ENCODE data around the gene CREBRF. TPM values are rescaled to one million over a fixed set of nuclear protein-coding genes. Genes with fewer than 3 reads are reported as not detected.
"Not testable (repeated sequence)": the region's sequence is repeated elsewhere in the genome, so short reads cannot be mapped to it uniquely, and the experiment has no call there.

CREBRF gene
- total and polyA plus RNA-seq, 7 donors: 0.92 to 17.1 (median 13.1) TPM

- TF ChIP-seq, protein P1, sequence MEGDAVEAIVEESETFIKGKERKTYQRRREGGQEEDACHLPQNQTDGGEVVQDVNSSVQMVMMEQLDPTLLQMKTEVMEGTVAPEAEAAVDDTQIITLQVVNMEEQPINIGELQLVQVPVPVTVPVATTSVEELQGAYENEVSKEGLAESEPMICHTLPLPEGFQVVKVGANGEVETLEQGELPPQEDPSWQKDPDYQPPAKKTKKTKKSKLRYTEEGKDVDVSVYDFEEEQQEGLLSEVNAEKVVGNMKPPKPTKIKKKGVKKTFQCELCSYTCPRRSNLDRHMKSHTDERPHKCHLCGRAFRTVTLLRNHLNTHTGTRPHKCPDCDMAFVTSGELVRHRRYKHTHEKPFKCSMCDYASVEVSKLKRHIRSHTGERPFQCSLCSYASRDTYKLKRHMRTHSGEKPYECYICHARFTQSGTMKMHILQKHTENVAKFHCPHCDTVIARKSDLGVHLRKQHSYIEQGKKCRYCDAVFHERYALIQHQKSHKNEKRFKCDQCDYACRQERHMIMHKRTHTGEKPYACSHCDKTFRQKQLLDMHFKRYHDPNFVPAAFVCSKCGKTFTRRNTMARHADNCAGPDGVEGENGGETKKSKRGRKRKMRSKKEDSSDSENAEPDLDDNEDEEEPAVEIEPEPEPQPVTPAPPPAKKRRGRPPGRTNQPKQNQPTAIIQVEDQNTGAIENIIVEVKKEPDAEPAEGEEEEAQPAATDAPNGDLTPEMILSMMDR (IDR thresholded peaks at IDR 0.05): no peak
- peaks cover 0 to 49% of the 10 kb centered on the region in 2 donors for H3K36me3 ChIP-seq (ENCODE audit: insufficient read depth in 1 of 2, low read depth in 1 of 2)
- intact Hi-C loops (cut with DNase I): no loop called here
- WGBS, 3 donors: 94 to 98% (median 97%) methylated on average over 1 of the region's 1 CpG
- H3K4me3 ChIP-seq: no peak overlapping the region
- no peak overlapping the region for H3K27ac ChIP-seq
- H3K27me3 ChIP-seq (ENCODE audit: insufficient read depth in 3 of 3, low read length in 2 of 3): no peaks in the 10 kb centered on the region
- no peaks in the 10 kb centered on the region for H3K4me1 ChIP-seq
- H3K9me3 ChIP-seq: peaks cover 10% of the 10 kb centered on the region
- DNase-seq (no peak), ATAC-seq (no peak)
These were observed 63.6 kb downstream of the CREBRF start for GRCh38 chr5:173119719-173120118.

- no peaks in the 10 kb centered on the region for H3K4me1 ChIP-seq
- H3K27ac ChIP-seq: no peak overlapping the region
- H3K36me3 ChIP-seq (ENCODE audit: insufficient read depth in 1 of 2, low read depth in 1 of 2): peaks cover 2 to 51% of the 10 kb centered on the region in 2 donors
- WGBS, 3 donors: 72 to 92% (median 78%) methylated on average over 3 of the region's 3 CpGs
- TF ChIP-seq, protein P1 (IDR thresholded peaks at IDR 0.05): no peak
- H3K4me3 ChIP-seq: no peak overlapping the region
- DNase-seq (no peak), ATAC-seq (no peak)
- peaks cover 10% of the 10 kb centered on the region for H3K9me3 ChIP-seq
- H3K27me3 ChIP-seq (ENCODE audit: insufficient read depth in 3 of 3, low read length in 2 of 3): no peaks in the 10 kb centered on the region
- intact Hi-C loops (cut with DNase I): no loop called here
These were observed 67.3 kb downstream of the CREBRF start for GRCh38 chr5:173123416-173123815.

DNA sequence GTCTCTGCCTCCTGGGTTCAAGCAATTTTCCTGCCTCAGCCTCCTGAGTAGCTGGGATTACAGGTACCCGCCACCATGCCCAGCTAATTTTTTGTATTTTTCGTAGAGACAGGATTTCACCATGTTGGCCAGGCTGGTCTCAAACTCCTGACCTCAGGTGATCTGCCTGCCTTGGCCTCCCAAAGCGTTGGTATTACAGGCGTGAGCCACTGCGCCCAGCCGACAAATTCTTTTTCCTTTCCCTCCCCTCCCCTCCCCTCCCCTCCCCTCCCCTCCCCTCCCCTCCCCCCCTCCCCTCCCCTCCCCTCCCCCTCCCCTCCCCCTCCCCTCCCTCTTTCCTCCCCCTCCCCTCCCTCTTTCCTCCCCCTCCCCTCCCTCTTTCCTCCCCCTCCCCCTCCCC is 76.0 kb downstream of the CREBRF start:
- H3K27ac ChIP-seq; intact Hi-C loops (cut with DNase I); DNase-seq; ATAC-seq; H3K9me3 ChIP-seq; H3K27me3 ChIP-seq (ENCODE audit: insufficient read depth in 3 of 3, low read length in 2 of 3); H3K4me3 ChIP-seq; H3K4me1 ChIP-seq: not testable (repeated sequence)
- WGBS, 3 donors: 89 to 93% (median 91%) methylated on average over 6 of the region's 6 CpGs
- H3K36me3 ChIP-seq (ENCODE audit: insufficient read depth in 1 of 2, low read depth in 1 of 2): peaks cover 2 to 59% of the 10 kb centered on the region in 2 donors

DNA sequence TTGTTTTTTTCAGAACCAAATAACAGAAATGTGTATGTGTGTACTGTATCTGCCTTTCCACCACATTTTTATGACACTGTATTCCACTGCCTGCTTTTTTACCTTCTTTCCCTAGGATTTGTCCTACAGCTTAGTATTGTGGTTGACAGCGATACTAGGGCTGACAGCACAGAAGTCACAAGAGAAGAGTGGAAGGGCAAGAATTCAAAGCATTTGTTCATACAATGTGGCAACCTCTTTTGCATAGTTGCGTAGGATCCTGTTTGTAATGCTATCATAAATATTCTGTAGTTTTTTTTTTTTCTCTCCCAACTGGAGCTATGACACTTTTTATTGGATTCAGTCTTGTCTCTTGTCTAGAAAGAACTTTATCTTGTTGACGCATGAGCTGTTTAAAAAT is 82.6 kb downstream of the CREBRF start:
- Histone ChIP-seq H3K27ac (no peak overlapping the region), H3K4me3 (no peak overlapping the region), H3K9me3 (no peaks in the 10 kb centered on the region), H3K4me1 (no peaks in the 10 kb centered on the region), H3K27me3 (ENCODE audit: insufficient read depth in 3 of 3, low read length in 2 of 3) (no peaks in the 10 kb centered on the region), H3K36me3 (ENCODE audit: insufficient read depth in 1 of 2, low read depth in 1 of 2) (peaks cover 4 to 49% of the 10 kb centered on the region in 2 donors)
- TF ChIP-seq, protein P1 (IDR thresholded peaks at IDR 0.05): no peak
- intact Hi-C loops (cut with DNase I): no loop called here
- ATAC-seq (no peak), DNase-seq (no peak)
- WGBS, 3 donors: 94 to 95% (median 95%) methylated on average over 3 of the region's 3 CpGs

- Histone ChIP-seq H3K27ac (no peak overlapping the region), H3K4me1 (no peaks in the 10 kb centered on the region), H3K4me3 (no peak overlapping the region), H3K27me3 (ENCODE audit: insufficient read depth in 3 of 3, low read length in 2 of 3) (no peaks in the 10 kb centered on the region), H3K9me3 (no peaks in the 10 kb centered on the region), H3K36me3 (ENCODE audit: insufficient read depth in 1 of 2, low read depth in 1 of 2) (peaks cover 4 to 41% of the 10 kb centered on the region in 2 donors)
- intact Hi-C loops (cut with DNase I): loop anchor here (5.0 to 10.0 kb wide), 3 partner anchors 85 to 157 kb away; partner anchors contain the start of genes ATP6V0E1 (in 2 of the 2) and CREBRF (in 1 of the 2)
- 91 to 95% (median 93%) methylated on average over 1 of the region's 1 CpG for WGBS, 3 donors
- ATAC-seq: no peak
- TF ChIP-seq, protein P1 (IDR thresholded peaks at IDR 0.05): no peak
- no peak for DNase-seq
These were observed 83.5 kb downstream of the CREBRF start for GRCh38 chr5:173139631-173140030.
